T1000 (cell line): Measurements from ENCODE around the gene RPL35A.
A peak's percentile ranks its signal among the peaks of the same experiment; 100 is the strongest.
"Not testable (repeated sequence)": the region's sequence is repeated elsewhere in the genome, so short reads cannot be mapped to it uniquely, and the experiment has no call there.

Source experiments
- DNase-seq: peaks from one replicate; lab custom pipeline; 2025; ENCODE audit warnings: mixed read lengths; lab: John Stamatoyannopoulos, UW

The RPL35A gene

GRCh38 chr3:197952440-197952839, 2.5 kb downstream of the RPL35A start:
- DNase-seq: no peak

- no peak for DNase-seq
Observed at GRCh38 chr3:197953325-197953724, 3.3 kb downstream of the RPL35A start.

GRCh38 chr3:197953881-197954280, 3.9 kb downstream of the RPL35A start:
- DNase-seq: no peak

GRCh38 chr3:197955892-197956477, 6.0 kb downstream of the RPL35A start:
- DNase-seq: no peak

GRCh38 chr3:197956626-197956988, 6.6 kb downstream of the RPL35A start:
- no peak for DNase-seq

GRCh38 chr3:197957790-197958133, 7.8 kb downstream of the RPL35A start:
- no peak for DNase-seq

- no peak for DNase-seq
Observed at GRCh38 chr3:197958346-197958745, 8.4 kb downstream of the RPL35A start.

GRCh38 chr3:197958848-197959247, 8.9 kb downstream of the RPL35A start:
- DNase-seq: not testable (repeated sequence)

- no peak for DNase-seq
Observed at GRCh38 chr3:197959500-197959890, 9.5 kb downstream of the RPL35A start.

GRCh38 chr3:197959891-197960693, 10.1 kb downstream of the RPL35A start, which contains the start of gene LMLN:
Gene LMLN (plus strand): TSS chr3:197960217. CDS start chr3:197960246, 29 bp downstream.
- peak; percentile 86 for DNase-seq

- DNase-seq: no peak
Observed at GRCh38 chr3:197960694-197961581, 10.9 kb downstream of the RPL35A start.

- DNase-seq: no peak
Observed at GRCh38 chr3:197961582-197961945, 11.6 kb downstream of the RPL35A start.

- no peak for DNase-seq
Observed at GRCh38 chr3:197963019-197963637, 13.1 kb downstream of the RPL35A start.

- not testable (repeated sequence) for DNase-seq
Observed at GRCh38 chr3:197967337-197967989, 17.5 kb downstream of the RPL35A start.

- DNase-seq: no peak
Observed at GRCh38 chr3:197970588-197970987, 20.6 kb downstream of the RPL35A start.

- DNase-seq: no peak
Observed at GRCh38 chr3:197974016-197974415, 24.0 kb downstream of the RPL35A start.

GRCh38 chr3:197975311-197975710, 25.3 kb downstream of the RPL35A start:
- DNase-seq: no peak

- DNase-seq: no peak
Observed at GRCh38 chr3:197983076-197983475, 33.1 kb downstream of the RPL35A start.

- DNase-seq: no peak
Observed at GRCh38 chr3:197989651-197990050, 39.7 kb downstream of the RPL35A start.

GRCh38 chr3:197994736-197995135, 44.7 kb downstream of the RPL35A start:
- DNase-seq: no peak

GRCh38 chr3:197996855-197997254, 46.9 kb downstream of the RPL35A start:
- DNase-seq: no peak

GRCh38 chr3:197997936-197998335, 47.9 kb downstream of the RPL35A start:
- DNase-seq: no peak
